Hematopoietic multipotent progenitor cell treated with erythropoietin and hydrocortisone succinate and interleukin-3 and kit ligand, for 8 days (in vitro differentiated cells): ENCODE results near the gene MFAP1.
"Not testable (repeated sequence)": the region's sequence is repeated elsewhere in the genome, so short reads cannot be mapped to it uniquely, and the experiment has no call there.

Experiments
- DNase-seq: peaks from one replicate; pipeline ENCODE4 v3.0.0-alpha.2; 2015

The MFAP1 gene

GRCh38 chr15:43821505-43821904 is 3.0 kb downstream of the MFAP1 start:
- DNase-seq: no peak

- DNase-seq: not testable (repeated sequence)
These were observed 9.4 kb downstream of the MFAP1 start for GRCh38 chr15:43815064-43815463.

- DNase-seq: no peak
These were observed 15.4 kb downstream of the MFAP1 start for GRCh38 chr15:43808960-43809678.

GRCh38 chr15:43808435-43808950 is 16.0 kb downstream of the MFAP1 start:
- no peak for DNase-seq

GRCh38 chr15:43802676-43803075 is 21.8 kb downstream of the MFAP1 start:
- not testable (repeated sequence) for DNase-seq

- peak; percentile 91 for DNase-seq
These were observed 24.0 kb downstream of the MFAP1 start, which contains the start of gene HYPK for GRCh38 chr15:43800286-43801141. TSS of gene HYPK (plus strand) at chr15:43800599. CDS start at chr15:43800623, 24 bp downstream.

- no peak for DNase-seq
These were observed 24.6 kb downstream of the MFAP1 start, which contains the start of gene SERINC4 for GRCh38 chr15:43799945-43800285. TSS of gene SERINC4 (minus strand) at chr15:43800220. CDS start at chr15:43799986, 234 bp downstream.

GRCh38 chr15:43799209-43799944 is 25.1 kb downstream of the MFAP1 start:
- no peak for DNase-seq

- no peak for DNase-seq
These were observed 27.9 kb downstream of the MFAP1 start for GRCh38 chr15:43796566-43796965.

GRCh38 chr15:43795997-43796396 is 28.5 kb downstream of the MFAP1 start:
- DNase-seq: no peak

GRCh38 chr15:43795197-43795596 is 29.3 kb downstream of the MFAP1 start:
- no peak for DNase-seq

- no peak for DNase-seq
These were observed 30.0 kb downstream of the MFAP1 start for GRCh38 chr15:43794269-43795037.

- no peak for DNase-seq
These were observed 30.8 kb downstream of the MFAP1 start for GRCh38 chr15:43793647-43794046.

GRCh38 chr15:43792761-43793476 is 31.6 kb downstream of the MFAP1 start:
- DNase-seq: peak; percentile 38

GRCh38 chr15:43791993-43792760 is 32.3 kb downstream of the MFAP1 start, which contains the start of gene SERF2:
TSS of gene SERF2 (plus strand) at chr15:43792320. CDS start at chr15:43792377, 57 bp downstream.
- DNase-seq: peak; percentile 99

- no peak for DNase-seq
These were observed 35.1 kb downstream of the MFAP1 start for GRCh38 chr15:43789409-43789808.

- no peak for DNase-seq
These were observed 45.5 kb downstream of the MFAP1 start for GRCh38 chr15:43779016-43779415.

- DNase-seq: peak; percentile 91
These were observed 47.1 kb downstream of the MFAP1 start for GRCh38 chr15:43777267-43777914.

GRCh38 chr15:43776718-43777266 is 47.7 kb downstream of the MFAP1 start, which contains the start of gene ELL3:
TSS of gene ELL3 (minus strand) at chr15:43776966. CDS start at chr15:43776901, 65 bp downstream.
- peak; percentile 85 for DNase-seq
